Left hindlimb (tissue), 1 donor: Measurements from ENCODE around the gene KDM5B.
"Not testable (repeated sequence)": the region's sequence is repeated elsewhere in the genome, so short reads cannot be mapped to it uniquely, and the experiment has no call there.

Source experiments
- DNase-seq: peaks from one replicate; pipeline ENCODE4 v3.0.0-alpha.2; 2018

KDM5B gene

DNA sequence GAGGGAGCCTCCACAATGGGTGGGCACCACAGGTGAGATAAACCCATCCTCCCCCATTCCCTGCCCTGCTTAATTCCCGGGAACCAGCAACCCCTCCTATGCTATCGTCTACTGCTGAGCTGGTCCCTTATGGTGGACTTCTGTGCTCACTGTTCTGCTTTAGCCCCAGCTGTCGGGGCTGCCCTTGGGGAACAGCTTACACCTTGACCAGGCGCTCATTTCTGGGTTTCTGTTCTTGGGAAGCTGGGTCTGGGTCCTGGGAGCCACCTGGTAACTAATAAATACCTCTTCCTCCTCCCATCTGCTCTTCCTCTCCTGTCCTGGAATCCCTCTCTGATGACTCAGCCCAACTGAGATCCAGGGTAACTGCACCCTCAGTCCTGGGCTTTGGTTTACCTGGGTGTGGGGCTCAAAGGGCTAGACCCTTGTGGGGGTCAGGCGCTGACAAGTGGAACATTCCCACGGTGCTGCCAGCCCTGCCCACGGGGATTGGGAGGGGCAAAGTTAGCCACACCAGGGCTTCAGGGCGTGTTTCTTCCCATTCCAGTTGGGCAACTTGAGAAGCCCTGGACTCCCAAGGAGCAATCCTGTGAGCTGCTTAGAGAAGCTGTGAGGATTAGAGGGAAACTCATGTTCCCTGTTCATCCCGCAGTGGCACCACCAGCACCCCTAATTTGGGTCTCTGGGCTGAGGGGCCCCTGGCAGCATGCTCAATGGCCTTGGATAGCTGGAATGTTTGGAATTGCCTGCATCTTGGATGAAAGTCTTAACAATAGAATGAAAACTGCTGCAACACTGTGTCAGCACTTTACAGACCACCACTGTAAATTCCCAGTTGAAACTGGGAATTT, 4.2 kb upstream of the KDM5B start:
- no peak for DNase-seq

DNA sequence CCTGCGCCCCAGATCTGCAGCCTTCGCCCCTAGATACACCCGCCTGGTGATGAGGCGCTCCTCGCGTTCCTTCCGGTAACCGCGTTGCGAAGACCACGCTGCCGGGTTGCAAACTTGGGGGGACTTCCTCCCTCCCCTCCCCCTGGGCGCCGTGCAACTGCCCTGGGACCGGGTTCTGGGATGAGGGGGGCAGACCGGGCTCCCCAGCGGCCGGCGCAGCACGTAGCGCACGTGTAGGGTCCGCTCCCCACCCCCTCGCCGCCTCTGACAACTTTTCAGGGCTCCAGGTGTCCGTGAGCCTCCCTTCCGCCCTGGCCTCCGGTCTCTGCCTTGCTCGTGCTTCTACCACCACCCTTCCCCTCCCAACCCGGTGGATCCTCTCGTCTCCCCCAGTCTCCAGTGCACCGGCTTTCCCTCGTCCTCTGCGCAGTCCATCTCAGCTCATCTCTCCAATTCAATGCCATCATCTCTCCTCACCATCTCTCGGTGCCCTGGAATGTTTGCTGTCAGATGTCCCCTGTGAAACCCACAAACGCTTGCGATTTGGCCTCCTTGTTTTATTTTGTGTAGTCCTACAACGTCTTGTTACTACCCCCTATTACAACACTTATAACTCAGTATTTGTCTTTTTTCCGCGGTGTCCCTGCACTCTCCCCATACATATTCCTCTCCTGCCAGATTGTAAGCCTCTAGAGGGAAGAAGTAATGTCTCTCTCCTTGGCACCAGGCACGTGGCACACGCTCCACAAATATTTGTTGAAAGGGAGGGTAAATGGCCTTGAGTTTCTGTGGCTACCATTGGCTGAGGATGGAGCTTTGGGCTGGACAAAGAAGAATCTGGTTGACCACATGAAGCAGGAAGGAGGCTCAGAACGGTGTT, 3.3 kb upstream of the KDM5B start:
- DNase-seq = peak; percentile 61

DNA sequence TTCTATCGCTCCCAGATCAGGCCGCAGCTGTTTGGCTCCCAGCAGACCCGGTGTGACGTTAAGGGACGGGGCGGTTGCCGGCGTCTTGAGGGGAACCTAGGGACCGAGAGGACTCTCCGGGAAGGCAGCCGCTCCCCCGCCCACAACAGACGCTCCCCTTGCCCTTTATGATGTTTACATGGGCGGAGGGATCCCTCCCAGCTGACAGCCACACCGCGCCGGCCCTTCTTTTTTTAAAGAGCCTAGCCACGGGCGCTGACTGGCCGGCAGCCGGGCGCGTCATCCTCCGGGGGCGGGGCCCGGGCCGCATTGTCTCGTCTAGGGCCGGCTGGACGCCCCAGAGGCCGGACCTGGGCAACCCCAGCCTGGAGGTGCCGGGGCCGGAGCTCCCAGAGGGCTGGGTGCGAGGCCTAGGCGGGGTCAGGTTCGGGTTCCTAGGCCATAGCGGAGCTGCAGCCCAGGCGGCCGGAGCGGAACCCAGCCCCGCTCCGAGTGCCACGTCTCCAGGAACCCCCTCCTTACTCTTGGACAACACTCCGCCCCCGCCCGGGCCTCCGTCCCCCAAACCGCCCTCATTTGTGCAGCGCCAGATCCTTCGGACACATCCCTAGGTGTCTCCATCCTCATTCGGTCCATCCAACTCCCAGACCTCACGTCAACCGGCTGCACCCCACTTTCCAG, 2.5 kb upstream of the KDM5B start, which contains the start of gene PCAT6:
PCAT6 (plus strand) TSS at position 340 of the 681 bp plus-strand sequence.
- DNase-seq = peak; percentile 95

DNA sequence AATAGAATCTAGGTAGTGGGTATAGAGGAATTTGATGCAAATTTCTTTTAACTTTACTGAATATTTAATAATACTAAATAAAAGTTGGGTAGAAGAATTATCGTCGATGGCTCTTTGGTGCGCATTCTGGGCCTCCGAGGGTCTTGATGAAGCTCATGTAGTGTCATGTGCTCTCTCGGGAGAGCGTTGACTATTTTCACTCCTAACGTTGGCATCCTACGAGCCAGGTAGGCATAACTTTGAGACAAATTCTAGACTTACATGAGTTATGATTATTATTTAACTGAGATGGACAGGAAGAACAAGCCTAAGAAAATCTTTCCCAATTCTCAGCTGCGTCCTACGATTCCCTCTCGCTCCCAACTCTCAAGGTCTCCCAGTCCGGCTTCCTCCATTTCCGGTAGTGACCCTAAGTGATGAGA, 2.0 kb upstream of the KDM5B start:
- no peak for DNase-seq

- DNase-seq = no peak
These were observed 1.5 kb upstream of the KDM5B start for GRCh38 chr1:202809597-202810159.

- DNase-seq = peak; percentile 61
These were observed 733 bp downstream of the KDM5B start for GRCh38 chr1:202807451-202807925.

- peak; percentile 51 for DNase-seq
These were observed 1.3 kb downstream of the KDM5B start for GRCh38 chr1:202806845-202807450.

GRCh38 chr1:202805886-202806844, 2.1 kb downstream of the KDM5B start:
- DNase-seq = no peak

GRCh38 chr1:202804126-202804525, 4.1 kb downstream of the KDM5B start:
- no peak for DNase-seq

GRCh38 chr1:202802998-202803932, 5.0 kb downstream of the KDM5B start:
- no peak for DNase-seq

- no peak for DNase-seq
These were observed 6.2 kb downstream of the KDM5B start for GRCh38 chr1:202802034-202802433.

GRCh38 chr1:202801175-202801574, 7.0 kb downstream of the KDM5B start:
- no peak for DNase-seq

DNA sequence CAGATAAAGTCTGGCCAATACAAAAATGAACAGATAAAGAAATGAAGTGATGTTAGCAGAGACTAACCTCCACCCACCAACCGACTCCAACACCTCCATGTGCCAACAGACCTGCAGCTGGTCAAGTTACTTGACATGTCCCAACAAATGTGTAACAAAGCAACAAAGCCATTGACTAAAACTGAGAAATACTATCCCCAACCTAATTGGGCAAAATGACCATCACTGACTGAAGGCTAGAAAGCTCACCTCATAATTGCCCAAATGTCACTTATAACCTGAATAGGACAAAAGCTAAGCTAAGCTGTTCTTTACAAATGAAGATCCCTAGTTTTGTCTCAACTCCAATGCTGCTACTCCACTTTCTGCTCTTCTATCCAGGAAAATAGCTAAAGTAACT, 7.5 kb downstream of the KDM5B start:
- DNase-seq = no peak

DNA sequence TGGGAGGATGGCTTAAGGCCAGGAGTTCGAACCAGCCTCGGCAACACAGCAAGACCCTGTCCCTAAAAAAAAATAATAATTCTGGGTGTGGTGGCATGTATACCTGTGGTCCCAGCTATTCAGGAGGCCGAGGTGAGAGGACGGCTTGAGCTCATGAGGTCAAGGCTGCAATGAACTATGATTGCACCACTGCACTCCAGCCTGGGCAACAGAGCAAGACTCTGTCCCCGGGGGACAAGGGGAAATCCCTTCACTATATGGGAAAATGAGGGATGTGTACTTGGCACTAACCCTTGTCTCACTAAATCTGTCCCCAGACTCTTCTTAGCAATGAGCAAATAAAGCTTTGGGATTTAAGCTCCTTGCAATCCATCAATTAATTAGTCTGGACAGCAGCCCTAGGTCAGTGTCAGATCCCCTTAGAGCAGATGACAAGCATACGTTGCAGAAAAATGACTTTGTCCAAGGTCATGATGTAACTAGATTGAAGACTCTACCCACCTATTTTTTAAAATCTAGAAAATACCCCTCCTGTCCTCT, 9.4 kb downstream of the KDM5B start:
- no peak for DNase-seq

GRCh38 chr1:202798260-202798659, 10.0 kb downstream of the KDM5B start:
- no peak for DNase-seq

DNA sequence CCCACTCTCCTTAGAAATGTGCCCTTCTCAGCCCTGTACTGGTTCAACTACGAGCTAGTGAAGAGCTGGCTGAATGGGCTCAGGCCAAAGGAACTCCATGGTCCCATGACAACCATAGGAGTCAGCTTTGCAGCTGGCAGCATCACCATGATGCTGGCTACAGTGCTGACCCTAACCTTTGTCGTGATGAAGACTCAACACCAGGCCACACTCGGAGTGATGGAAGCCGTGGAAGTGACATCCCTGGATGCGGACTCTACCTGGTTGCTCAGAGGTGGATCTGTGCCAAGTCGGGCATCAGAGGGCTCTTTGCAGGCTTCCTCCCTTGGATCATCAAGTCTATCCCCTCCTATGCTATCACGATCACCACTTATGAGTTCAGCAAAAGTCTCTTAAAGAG, 11.6 kb downstream of the KDM5B start:
- DNase-seq = no peak

GRCh38 chr1:202794931-202795330, 13.3 kb downstream of the KDM5B start:
- DNase-seq = not testable (repeated sequence)

DNA sequence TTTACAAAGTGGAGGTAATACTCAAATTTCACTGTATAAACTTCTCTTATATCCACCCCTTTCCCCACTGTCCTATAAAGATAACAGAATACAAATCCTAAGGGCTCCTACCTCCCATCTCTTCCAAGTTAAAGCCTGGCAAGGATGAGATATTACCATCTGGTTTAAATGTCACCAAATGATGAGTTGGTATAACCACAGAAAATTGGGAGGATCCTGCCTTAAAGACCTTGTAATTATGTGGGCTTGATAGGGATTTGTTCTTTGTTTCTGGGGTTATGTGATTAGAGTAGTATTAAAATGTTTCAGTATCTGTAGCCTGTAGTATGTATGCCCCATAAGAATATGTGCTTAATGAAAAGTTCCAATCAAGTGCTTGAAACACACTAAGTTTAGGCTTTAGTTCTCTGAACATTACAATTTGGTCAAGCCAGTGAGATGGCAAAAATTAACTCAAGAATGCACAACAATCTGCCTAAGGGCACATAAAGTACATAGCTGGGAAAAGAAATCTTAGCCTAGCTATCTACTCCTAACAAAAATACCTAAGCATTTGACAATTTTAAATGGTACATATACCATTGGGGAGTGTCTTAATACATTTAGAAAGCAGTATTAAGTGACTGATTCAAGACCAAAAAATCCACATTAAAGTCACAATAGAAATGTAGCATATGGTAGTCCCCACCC, 14.0 kb downstream of the KDM5B start:
- no peak for DNase-seq
